GM13976 (cell line): ENCODE results near the gene KRTCAP2.
A peak's percentile ranks its signal among the peaks of the same experiment; 100 is the strongest.

Experiments used
- DNase-seq: peaks from one replicate; pipeline ENCODE4 v3.0.0; 2012; ENCODE audit warnings: low spot score
- CTCF ChIP-seq: IDR thresholded peaks from 2 replicates; pipeline ENCODE4 v1.5.1; 2012; ENCODE audit warnings: borderline replicate concordance, mild to moderate bottlenecking; ENCODE audit not compliant: insufficient read depth; ENCODE audit errors: extremely low read depth, missing control alignments, control extremely low read depth
- in situ Hi-C: fragments of 300-500 bp; cut with MboI; formaldehyde crosslinking; loops from one replicate; pipeline ENCODE4 v1.12.0; 2022; ENCODE audit warnings: low sequenced_read_pairs, mixed read lengths, inconsistent platforms; ENCODE audit not compliant: unreplicated experiment

The KRTCAP2 gene

DNA sequence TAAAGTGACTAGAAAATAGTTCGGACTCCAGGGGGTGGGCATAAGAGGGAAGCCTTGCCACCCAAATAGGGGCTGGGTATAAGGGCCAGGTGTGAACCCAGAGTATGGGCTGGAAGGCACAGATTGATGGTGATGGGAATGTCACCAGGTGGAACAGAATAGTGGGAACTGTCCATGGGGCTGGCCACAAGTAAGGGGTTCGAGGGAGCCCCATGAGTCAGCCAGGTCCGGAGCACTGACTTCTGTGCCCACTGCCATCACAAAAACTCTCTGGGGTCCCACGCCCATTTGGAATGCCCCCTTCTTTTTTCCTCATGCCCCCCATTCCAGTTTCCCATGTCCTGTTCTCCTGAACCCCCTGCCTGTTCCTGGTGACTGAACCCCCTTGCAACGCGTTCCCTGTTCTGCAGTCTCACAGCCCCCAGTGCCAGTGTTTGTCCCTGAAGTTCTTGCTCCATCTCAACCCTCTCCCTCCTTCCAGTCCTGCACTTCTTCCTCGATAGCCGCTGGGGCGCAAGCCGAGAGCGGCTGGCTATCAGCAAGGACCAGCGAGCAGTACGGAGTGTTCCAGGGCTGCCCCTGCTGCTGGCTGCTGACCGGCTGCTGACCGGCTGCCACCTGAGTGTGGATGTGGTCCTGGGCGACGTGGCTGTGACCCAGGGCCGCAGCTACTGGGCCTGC, 8.4 kb upstream of the KRTCAP2 start:
- no peak for DNase-seq
- TF ChIP-seq CTCF: no peak
- in situ Hi-C loops: no loop called here

- in situ Hi-C loops: no loop called here
- no peak for TF ChIP-seq CTCF
- no peak for DNase-seq
Measured at GRCh38 chr1:155179112-155180031, 6.3 kb upstream of the KRTCAP2 start.

- no peak for TF ChIP-seq CTCF
- no peak for DNase-seq
- in situ Hi-C loops: no loop called here
Measured at GRCh38 chr1:155178441-155179111, 5.5 kb upstream of the KRTCAP2 start.

- in situ Hi-C loops: no loop called here
- no peak for DNase-seq
- TF ChIP-seq CTCF: no peak
Measured at GRCh38 chr1:155177918-155178281, 4.8 kb upstream of the KRTCAP2 start.

- TF ChIP-seq CTCF: no peak
- in situ Hi-C loops: no loop called here
- no peak for DNase-seq
Measured at GRCh38 chr1:155177192-155177917, 4.3 kb upstream of the KRTCAP2 start.

GRCh38 chr1:155176544-155177071, 3.5 kb upstream of the KRTCAP2 start:
- in situ Hi-C loops: no loop called here
- peak; percentile 75 for TF ChIP-seq CTCF
- peak; percentile 91 for DNase-seq
